Raji (cell line): ENCODE results near the gene SRPX.

Experiments used
- POLR2A ChIP-seq: IDR thresholded peaks from 2 replicates; pipeline ENCODE4 v1.6.1; 2011; ENCODE audit warnings: low read depth, low read length, control low read depth; ENCODE audit not compliant: insufficient read depth

Gene SRPX

DNA sequence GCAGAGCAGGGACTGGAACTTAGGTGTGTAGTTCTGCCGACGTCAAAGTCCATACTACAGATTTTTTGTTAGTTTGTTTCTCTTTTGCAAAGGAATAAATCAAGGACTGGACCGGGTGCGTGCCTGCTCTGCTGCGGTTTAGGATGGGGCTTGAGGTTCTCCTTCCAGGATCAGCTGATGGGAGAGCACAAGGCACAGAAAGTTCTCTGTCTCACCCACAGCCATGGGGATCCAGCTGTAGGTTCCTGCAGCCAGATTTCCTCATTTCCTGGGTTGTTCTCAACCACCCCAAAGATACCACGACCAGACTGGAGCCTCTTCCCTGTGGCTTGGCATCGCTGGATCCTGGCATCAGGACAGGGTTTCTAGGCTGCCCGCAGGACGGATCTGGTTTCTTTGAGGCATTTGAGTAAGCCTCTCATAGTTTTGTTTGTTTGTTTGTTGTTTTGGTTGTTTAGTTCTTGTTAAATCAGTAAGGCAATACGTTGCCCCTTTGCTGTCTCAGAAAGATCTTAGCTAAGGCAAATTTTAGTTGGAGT lies 789 bp upstream of the SRPX start:
- no peak for TF ChIP-seq POLR2A

DNA sequence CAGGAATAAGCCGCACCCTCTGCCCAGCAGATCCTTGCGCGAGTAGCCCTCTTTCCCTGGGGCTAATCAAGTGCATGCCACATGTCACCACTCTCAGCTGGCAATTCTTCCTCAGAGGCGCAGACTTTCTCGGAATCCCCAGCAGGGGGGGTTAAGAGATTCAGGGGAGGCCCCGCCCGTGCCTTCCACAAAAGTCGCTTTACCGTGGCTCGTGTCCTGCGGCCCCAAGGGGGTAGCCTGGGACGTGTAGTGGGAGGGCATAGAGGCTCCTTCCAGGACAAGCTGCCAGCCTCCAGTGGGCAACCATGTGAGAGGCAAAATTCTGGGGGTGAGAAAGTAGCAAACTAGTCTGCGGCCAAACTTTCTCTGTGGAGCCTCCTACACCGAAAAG lies 652 bp downstream of the SRPX start:
- TF ChIP-seq POLR2A = no peak

GRCh38 chrX:38216642-38217041 lies 4.0 kb downstream of the SRPX start:
- TF ChIP-seq POLR2A = no peak

GRCh38 chrX:38214551-38215531 lies 5.8 kb downstream of the SRPX start:
- TF ChIP-seq POLR2A = no peak

GRCh38 chrX:38214044-38214443 lies 6.6 kb downstream of the SRPX start:
- no peak for TF ChIP-seq POLR2A

DNA sequence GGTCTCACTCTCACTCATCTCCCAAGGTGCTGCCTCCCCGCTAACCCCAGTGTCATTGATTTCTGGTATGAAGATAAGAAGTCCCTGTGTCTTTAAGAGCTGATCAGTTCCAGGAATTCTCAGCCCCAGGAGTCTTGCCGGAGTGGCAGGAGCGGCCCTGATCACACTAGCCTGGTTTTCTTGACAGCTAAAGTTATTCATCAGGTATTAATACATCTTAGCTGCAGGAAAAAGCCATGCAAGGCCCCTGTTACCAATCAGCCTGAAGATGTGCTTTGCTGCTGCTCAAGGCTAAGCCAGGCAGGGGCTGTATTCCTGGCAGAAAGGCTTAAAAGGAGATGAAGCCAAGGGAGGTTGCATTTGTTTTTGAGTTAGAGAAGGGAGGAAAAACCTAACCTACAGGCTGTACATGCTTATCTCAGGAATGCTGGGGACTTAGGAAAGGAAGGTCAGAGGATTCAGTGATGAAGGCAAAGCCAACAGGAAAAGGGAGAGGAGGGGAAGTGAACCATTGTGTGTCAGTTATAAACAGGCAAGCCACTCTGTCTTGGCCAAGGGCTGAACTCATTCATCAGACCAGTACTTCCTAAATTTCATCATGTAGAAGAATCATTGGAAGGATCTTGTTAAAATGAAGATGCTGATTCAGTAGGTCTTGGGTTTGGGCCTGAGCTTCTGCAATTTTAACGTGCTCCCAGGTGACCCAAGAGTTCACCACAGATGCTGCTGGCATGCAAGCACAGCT lies 8.6 kb downstream of the SRPX start:
- TF ChIP-seq POLR2A = no peak

DNA sequence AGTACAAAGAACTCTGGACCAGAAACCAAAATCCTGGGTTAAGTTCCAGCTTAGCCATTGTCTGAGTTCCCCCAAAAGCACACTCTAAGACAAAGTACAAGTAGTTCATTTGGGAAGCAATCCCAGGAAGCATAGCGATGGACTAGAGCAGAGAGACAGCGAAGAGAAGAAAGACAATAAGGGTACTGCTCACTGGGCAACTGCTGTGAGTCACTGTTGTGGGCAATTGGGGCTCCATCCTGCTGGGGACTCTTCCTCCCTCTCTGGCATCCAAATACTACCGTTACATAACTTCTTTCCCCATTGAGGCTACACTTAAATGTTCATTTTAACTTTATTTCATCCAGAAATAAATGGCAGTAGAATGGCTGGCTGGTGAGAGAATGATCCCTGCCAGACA lies 14.1 kb downstream of the SRPX start:
- no peak for TF ChIP-seq POLR2A

DNA sequence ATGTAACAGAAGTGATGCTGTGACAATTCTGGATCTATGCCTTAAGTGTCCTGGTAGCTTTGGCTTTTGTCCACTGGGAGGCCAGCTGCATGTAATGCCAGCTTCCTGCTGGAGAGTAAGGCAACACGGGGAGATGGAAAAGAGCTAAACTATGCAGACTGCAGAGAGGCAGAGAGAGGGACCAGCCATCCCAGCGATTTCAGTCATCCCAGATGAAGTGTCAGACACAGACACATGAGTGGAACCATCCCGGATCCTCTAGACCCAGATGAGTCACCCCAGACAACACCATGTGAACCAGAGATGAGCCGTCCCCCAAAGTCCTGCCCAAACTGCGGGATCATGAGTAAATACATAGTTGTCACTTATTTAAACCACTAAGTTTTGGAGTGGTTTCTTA lies 14.6 kb downstream of the SRPX start:
- TF ChIP-seq POLR2A = no peak

DNA sequence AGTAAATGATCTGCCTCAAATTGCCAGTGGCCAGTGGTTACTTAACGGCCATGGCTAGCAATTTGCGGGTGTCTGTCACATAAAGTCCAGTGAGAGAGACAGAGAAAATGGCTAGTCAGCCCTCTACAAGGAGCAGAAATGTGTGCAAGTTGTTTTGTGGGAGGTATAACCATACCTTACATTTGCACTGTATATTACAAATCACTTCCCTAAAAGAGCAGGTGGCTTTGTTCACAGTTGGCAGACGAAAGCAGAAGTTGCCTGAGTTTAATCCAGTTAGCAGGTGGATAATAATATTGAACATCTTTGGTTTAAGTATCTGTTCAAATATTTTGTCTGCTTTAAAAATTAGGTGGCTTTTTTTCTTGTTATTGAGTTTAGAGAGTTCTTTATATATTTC lies 15.6 kb downstream of the SRPX start:
- no peak for TF ChIP-seq POLR2A

- TF ChIP-seq POLR2A = no peak
These were observed 28.5 kb downstream of the SRPX start for GRCh38 chrX:38192007-38192810.

GRCh38 chrX:38189431-38190250 lies 31.0 kb downstream of the SRPX start:
- no peak for TF ChIP-seq POLR2A

- no peak for TF ChIP-seq POLR2A
These were observed 37.1 kb downstream of the SRPX start for GRCh38 chrX:38183596-38183995.

DNA sequence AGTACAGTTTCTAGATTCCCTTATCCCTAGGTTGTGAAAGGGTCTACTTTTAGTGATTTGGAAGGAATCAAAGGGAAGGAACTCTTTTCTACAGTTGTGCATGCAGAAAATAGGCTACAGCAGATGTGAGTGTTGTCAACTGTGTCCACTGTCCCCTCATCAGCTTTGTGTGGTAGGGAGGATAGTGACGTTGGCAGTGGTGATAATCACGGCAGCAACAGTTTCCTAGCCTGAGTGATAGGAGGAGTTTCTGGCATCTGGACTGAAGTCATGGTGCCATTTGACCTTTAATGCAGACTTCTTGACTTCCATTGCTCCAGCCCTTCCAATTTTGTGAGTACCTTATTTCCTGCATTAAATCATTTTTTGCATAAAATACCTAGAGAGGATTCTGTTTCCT lies 39.3 kb downstream of the SRPX start:
- no peak for TF ChIP-seq POLR2A

DNA sequence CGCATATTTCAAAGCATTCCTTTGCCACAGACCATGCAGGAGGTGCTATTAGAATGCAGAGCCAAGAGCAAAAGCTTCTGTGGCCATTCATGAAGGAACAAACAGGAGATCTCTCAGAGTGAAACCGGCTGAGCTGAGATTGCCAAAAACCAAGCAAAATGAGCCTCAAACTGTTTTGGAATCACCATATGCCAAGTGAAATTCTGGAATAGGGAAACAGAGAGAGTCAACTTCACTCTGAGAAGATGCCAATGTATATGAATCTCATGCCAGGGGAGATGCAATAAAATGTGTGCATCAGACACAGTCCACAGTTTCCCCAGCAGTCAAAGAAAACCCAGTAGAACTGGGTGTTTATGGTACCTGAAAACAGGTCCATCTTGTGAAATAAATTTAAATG lies 42.3 kb downstream of the SRPX start:
- no peak for TF ChIP-seq POLR2A
